NOMO-1 treated with DMSO at 0.1 percent for 48 hours (cell line): ENCODE data around the gene GGA3.
A peak's percentile ranks its signal among the peaks of the same experiment; 100 is the strongest.
"Not testable (repeated sequence)": the region's sequence is repeated elsewhere in the genome, so short reads cannot be mapped to it uniquely, and the experiment has no call there.

Experiments
- DNase-seq: peaks from one replicate; lab custom pipeline; 2025; ENCODE audit not compliant: unreplicated experiment; lab: John Stamatoyannopoulos, UW

GGA3 gene, protein sequence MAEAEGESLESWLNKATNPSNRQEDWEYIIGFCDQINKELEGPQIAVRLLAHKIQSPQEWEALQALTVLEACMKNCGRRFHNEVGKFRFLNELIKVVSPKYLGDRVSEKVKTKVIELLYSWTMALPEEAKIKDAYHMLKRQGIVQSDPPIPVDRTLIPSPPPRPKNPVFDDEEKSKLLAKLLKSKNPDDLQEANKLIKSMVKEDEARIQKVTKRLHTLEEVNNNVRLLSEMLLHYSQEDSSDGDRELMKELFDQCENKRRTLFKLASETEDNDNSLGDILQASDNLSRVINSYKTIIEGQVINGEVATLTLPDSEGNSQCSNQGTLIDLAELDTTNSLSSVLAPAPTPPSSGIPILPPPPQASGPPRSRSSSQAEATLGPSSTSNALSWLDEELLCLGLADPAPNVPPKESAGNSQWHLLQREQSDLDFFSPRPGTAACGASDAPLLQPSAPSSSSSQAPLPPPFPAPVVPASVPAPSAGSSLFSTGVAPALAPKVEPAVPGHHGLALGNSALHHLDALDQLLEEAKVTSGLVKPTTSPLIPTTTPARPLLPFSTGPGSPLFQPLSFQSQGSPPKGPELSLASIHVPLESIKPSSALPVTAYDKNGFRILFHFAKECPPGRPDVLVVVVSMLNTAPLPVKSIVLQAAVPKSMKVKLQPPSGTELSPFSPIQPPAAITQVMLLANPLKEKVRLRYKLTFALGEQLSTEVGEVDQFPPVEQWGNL

GRCh38 chr17:75261336-75262111 is at the start of gene GGA3, which contains the start of gene MRPS7:
Gene GGA3 (minus strand): TSS chr17:75261606. CDS start chr17:75261587, 19 bp downstream.
Gene MRPS7 (plus strand): TSS chr17:75261879. CDS start chr17:75261901, 22 bp downstream.
- DNase-seq, result peak; percentile 94

- DNase-seq, result peak; percentile 38
These were observed 47.6 kb upstream of the GGA3 start for GRCh38 chr17:75308732-75309629.

GRCh38 chr17:75307957-75308731 is 46.7 kb upstream of the GGA3 start:
- no peak for DNase-seq

- DNase-seq, result no peak
These were observed 40.2 kb upstream of the GGA3 start for GRCh38 chr17:75301502-75302206.

DNA sequence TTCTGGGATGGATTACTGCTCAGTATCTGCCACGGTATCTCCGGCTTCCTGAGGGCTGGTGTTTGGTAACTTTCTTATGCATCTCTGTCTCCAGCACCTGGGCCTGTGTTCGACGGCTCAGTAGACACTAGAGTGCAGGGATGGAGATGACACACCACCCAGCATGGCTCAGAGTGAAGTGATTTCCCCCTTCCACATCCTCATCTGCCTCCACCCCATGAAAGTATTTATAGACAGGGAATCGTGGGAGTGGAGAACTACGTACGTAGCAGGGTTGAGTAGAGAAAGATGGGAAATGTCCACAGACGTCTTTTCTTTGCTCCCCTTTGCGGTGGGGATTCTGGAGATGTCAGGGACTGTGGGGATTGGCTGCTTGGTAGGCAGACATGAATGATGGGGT is 39.6 kb upstream of the GGA3 start:
- no peak for DNase-seq

- no peak for DNase-seq
These were observed 38.9 kb upstream of the GGA3 start for GRCh38 chr17:75300280-75300679.

DNA sequence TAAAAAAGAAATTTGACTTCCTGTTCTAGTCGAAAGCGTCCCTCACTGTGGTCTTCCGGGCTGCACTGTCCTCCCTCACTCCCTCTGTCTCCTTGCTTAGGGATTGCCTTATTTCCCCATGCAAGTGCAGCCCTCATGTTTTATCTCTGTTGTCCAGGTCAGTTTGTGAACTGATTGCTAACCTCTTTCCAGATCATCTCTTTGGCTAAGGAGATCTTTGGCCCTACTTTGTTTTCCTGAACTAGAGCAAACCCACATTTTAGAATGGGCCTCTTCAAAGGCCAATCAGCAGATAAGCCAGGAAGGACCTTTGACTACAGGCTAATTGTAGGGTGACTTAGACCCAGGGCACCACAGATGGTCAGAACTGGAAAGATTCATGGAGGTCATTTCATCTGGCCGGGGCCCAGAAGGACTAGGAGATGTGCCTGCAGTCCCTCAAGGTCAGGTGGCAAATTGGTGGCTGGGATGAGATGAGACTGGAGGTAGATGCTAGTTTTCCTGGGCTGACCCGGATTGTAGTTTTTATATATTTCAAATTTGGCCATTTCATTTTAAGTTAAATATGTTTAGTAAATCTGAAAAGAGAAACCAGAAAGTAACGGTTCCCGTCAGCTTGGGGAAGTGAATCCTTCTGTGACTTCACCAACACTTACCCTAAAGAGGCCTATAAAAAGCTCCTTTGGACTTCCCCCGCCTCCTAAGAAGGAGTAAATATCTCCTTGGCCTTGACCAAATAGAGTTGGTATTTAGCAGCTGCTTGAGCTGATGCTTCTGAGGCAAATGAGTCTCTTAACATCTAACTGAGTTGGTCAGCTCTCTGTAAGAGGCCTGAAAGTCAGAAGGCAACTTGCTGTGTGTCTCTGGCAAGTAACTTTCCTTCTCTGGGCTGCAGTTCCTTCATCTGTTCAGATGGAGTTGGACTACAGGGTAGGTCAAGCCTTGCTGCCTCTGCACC is 34.1 kb upstream of the GGA3 start:
- DNase-seq, result peak; percentile 82

- DNase-seq, result peak; percentile 38
These were observed 31.5 kb upstream of the GGA3 start for GRCh38 chr17:75292810-75293448.

DNA sequence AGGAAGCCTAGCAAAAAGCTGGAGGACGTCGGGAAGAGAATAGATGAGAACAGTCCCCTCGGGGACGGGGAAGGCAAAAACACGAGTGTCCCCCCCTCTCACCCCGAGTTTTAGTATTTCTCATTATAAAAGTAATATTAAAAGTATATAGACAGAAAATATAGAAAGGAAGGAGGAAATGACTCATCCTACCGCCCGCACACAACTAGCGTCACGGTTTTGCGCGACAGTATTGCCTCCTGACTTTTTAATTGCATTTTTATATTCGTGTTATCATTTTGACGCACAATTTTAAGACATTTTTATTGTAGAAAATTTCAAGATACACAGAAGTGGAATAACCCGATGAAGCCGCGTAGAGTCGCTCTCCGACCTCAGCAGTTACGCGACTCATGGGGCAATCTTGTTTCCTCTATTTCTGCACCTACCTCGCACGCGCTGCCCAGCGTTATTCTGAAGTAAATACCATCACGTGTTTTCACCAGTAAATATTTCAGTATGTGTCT is 28.5 kb upstream of the GGA3 start:
- DNase-seq, result peak; percentile 87

DNA sequence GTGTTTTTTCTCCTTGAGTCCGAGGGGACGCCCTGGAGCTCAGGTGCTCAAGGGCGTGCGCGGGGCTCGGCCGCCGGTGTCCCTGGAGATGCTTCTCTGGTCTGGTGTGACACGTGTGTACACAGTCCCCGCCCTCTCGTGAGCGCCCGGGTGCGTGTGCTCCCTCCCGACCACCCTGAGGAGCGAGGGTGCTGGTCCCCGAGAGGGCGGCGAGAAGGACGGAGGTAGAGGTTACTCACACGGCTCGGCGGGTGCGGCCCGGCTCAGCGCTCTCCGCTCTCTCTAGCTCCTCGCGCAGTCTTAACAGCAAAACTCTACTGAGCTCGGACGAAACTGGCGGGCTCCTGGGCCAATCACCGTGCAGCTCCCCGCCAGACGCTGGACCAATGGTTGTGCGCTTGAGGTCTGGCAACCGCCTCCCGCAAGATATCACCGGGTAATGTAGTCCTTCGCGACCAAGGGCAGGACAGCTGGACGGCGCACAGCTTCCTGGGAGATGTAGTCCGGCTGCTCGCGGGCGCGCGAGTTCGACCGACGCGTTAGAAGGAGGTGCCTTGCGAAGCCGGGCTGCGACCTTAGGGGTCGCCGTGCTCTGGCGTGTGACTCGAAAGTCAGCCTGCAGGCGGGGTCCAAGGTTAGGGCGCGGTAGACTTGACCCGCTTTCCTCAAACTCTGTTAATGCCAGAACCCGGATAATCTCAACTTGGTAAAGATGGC is 27.9 kb upstream of the GGA3 start, which contains the start of gene SLC25A19:
Gene SLC25A19 (minus strand): TSS at position 319 of the 717 bp plus-strand sequence. CDS start 2,669 bp downstream, outside the sequence.
- DNase-seq, result peak; percentile 99

DNA sequence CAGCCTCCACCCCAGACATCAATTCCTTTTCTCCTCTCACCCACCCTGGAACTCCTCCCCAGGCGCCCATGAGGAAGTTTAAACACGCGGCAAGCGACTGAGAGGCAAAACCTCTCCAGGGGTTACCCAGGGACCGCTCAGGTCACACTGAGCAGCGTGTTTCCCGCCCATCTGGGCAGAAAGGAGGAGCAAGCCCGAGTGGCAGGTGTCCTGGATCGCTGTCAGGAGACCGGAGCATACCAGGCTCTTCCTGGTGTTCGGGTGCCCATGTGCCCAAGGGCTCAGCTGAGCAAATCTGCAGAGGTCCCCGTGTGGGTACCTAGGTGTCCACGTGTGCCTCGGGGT is 27.3 kb upstream of the GGA3 start:
- DNase-seq, result no peak

- DNase-seq, result no peak
These were observed 27.0 kb upstream of the GGA3 start for GRCh38 chr17:75288359-75288758.

GRCh38 chr17:75287221-75287620 is 25.8 kb upstream of the GGA3 start:
- no peak for DNase-seq

DNA sequence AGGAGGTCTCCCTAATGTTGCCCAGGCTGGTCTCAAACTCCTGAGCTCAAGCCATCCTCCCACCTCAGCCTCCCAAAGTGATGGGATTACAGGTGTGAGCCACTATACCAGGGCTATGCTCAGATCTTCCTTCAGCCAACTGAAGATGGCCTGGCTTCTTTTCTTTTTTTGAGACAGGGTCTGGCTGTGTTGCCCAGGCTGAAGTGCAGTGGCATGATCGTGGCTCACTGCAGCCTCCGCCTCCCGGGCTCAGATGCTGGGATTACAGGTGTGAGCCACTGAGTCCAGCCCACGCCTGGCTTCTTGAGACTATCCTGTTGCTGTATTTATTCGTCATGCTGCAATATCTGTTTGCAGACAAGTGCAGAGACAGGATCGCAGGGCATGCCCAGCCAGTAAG is 23.7 kb upstream of the GGA3 start:
- DNase-seq, result no peak

GRCh38 chr17:75280189-75280588 is 18.8 kb upstream of the GGA3 start:
- DNase-seq, result not testable (repeated sequence)

DNA sequence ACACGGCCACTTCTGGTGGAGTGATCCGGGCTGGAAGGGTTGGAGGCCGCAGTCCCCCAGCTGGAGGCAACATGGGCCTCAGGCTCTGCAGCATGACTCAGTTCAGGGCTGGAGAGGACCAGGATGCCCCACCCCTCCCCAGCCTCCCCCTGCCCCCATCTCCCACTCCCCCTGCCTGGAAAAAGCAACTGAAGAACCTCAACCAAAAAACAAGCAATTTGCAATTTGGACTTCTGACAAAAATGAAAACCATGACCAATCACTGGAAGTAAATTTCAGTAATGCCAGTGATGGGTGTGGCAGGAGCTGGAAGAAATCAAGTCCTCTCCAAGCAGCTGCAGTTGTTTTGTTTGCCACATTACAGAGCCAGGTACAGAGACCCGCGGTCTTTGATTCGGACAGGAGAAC is 16.3 kb upstream of the GGA3 start:
- DNase-seq, result no peak
